ENCODE data around the gene HMCN2. TPM values are rescaled to one million over a fixed set of nuclear protein-coding genes. Genes with fewer than 3 reads are reported as not detected.
A peak's percentile ranks its signal among the peaks of the same experiment; 100 is the strongest.

HMCN2 gene
- total RNA-seq, 4 donors from 2014 or later, result 9.1 to 38.6 (median 12.5) TPM

- TF ChIP-seq EP300 (IDR thresholded peaks at IDR 0.05), result no peak
- TF ChIP-seq POLR2A (IDR thresholded peaks at IDR 0.05; ENCODE audit: low read depth), result no peak
- no peak for TF ChIP-seq POLR2AphosphoS5 (IDR thresholded peaks at IDR 0.05)
- no peak for TF ChIP-seq CTCF (IDR thresholded peaks at IDR 0.05)
- Histone ChIP-seq H3K27ac (replicated peaks in 1 of 4) (peak overlapping the region; percentile 10 to 55 (median 53)), H3K36me3 (peaks cover 0 to 7% (median 0%) of the 10 kb centered on the region in 4 donors), H3K4me3 (no peak overlapping the region), H3K4me1 (peaks cover 19 to 49% (median 43%) of the 10 kb centered on the region in 4 donors), H3K27me3 (no peaks in the 10 kb centered on the region), H3K9me3 (no peaks in the 10 kb centered on the region)
- 74% methylated on average over 5 of the region's 5 CpGs for whole genome bisulfite sequencing
- intact Hi-C loops (cut with DNase I), result no loop called here
- DNase-seq (ENCODE audit: extremely low spot score), result no peak
Measured at GRCh38 chr9:130291474-130291873, 25.9 kb downstream of the HMCN2 start.

GRCh38 chr9:130292106-130292505 is 26.5 kb downstream of the HMCN2 start:
- intact Hi-C loops (cut with DNase I), result no loop called here
- Histone ChIP-seq H3K27ac (replicated peaks in 1 of 4) (peak overlapping the region in 2 of 4 donors; percentile 13 to 55), H3K4me3 (no peak overlapping the region), H3K36me3 (peaks cover 0 to 5% (median 0%) of the 10 kb centered on the region in 4 donors), H3K27me3 (no peaks in the 10 kb centered on the region), H3K9me3 (no peaks in the 10 kb centered on the region), H3K4me1 (peaks cover 15 to 54% (median 42%) of the 10 kb centered on the region in 4 donors)
- DNase-seq (ENCODE audit: extremely low spot score), result no peak
- TF ChIP-seq EP300 (IDR thresholded peaks at IDR 0.05) (no peak), POLR2AphosphoS5 (IDR thresholded peaks at IDR 0.05) (peak; percentile 23 to 52)
- 76% methylated on average over 6 of the region's 6 CpGs for WGBS

GRCh38 chr9:130294664-130295063 is 29.1 kb downstream of the HMCN2 start:
- H3K4me1 ChIP-seq, result peaks cover 7 to 41% (median 30%) of the 10 kb centered on the region in 4 donors
- TF ChIP-seq CTCF (IDR thresholded peaks at IDR 0.05) (no peak), POLR2AphosphoS5 (IDR thresholded peaks at IDR 0.05) (no peak), EP300 (IDR thresholded peaks at IDR 0.05) (no peak), POLR2A (IDR thresholded peaks at IDR 0.05; ENCODE audit: low read depth) (no peak)
- intact Hi-C loops (cut with DNase I), result no loop called here
- peaks cover 0 to 14% (median 0%) of the 10 kb centered on the region in 4 donors for H3K36me3 ChIP-seq
- H3K27me3 ChIP-seq, result no peaks in the 10 kb centered on the region
- peak overlapping the region in 1 of 4 donors; percentile 17 for H3K27ac ChIP-seq (replicated peaks in 1 of 4)
- 93% methylated on average over 3 of the region's 6 CpGs for WGBS
- H3K4me3 ChIP-seq, result no peak overlapping the region
- no peaks in the 10 kb centered on the region for H3K9me3 ChIP-seq
- no peak for DNase-seq (ENCODE audit: extremely low spot score)

GRCh38 chr9:130295431-130295830 is 29.9 kb downstream of the HMCN2 start:
- 78% methylated on average over 11 of the region's 11 CpGs for WGBS
- intact Hi-C loops (cut with DNase I), result no loop called here

More at GRCh38 chr9:130295431-130295830, 29.9 kb downstream of the HMCN2 start:
- no peaks in the 10 kb centered on the region for H3K27me3 ChIP-seq
- no peak for TF ChIP-seq EP300 (IDR thresholded peaks at IDR 0.05)
- TF ChIP-seq CTCF (IDR thresholded peaks at IDR 0.05), result no peak
- TF ChIP-seq POLR2AphosphoS5 (IDR thresholded peaks at IDR 0.05), result no peak
- TF ChIP-seq POLR2A (IDR thresholded peaks at IDR 0.05; ENCODE audit: low read depth), result no peak
- peaks cover 0 to 22% (median 0%) of the 10 kb centered on the region in 4 donors for H3K36me3 ChIP-seq
- no peak overlapping the region for H3K4me3 ChIP-seq
- H3K4me1 ChIP-seq, result peaks cover 4 to 39% (median 24%) of the 10 kb centered on the region in 4 donors
- H3K9me3 ChIP-seq, result no peaks in the 10 kb centered on the region
- peak overlapping the region in 1 of 4 donors; percentile 59 for H3K27ac ChIP-seq (replicated peaks in 1 of 4)
- DNase-seq (ENCODE audit: extremely low spot score), result no peak

Data from esophagus muscularis mucosa (tissue), 4 donors.